ENCODE results near the gene SAMD11.

Gene SAMD11

GRCh38 chr1:978069-978834, 54.5 kb downstream of the SAMD11 start:
- TF ChIP-seq CTCF (IDR thresholded peaks at IDR 0.05; ENCODE audit: insufficient read depth, missing control alignments): no peak
- FAIRE-seq: no peak
- DNase-seq (ENCODE audit: insufficient read length, low spot score): no peak

GRCh38 chr1:978835-979743, 55.4 kb downstream of the SAMD11 start:
- TF ChIP-seq CTCF (IDR thresholded peaks at IDR 0.05; ENCODE audit: insufficient read depth, missing control alignments): no peak
- FAIRE-seq: no peak

GRCh38 chr1:979744-980072, 56.0 kb downstream of the SAMD11 start:
- FAIRE-seq (no peak), DNase-seq (ENCODE audit: insufficient read length, low spot score) (no peak)
- TF ChIP-seq CTCF (IDR thresholded peaks at IDR 0.05; ENCODE audit: insufficient read depth, missing control alignments): no peak

More at GRCh38 chr1:978835-979743, 55.4 kb downstream of the SAMD11 start:
- DNase-seq (ENCODE audit: insufficient read length, low spot score): no peak

- FAIRE-seq (no peak), DNase-seq (ENCODE audit: insufficient read length, low spot score) (no peak)
- no peak for TF ChIP-seq CTCF (IDR thresholded peaks at IDR 0.05; ENCODE audit: insufficient read depth, missing control alignments)
Observed at GRCh38 chr1:980137-980571, 56.4 kb downstream of the SAMD11 start.

GRCh38 chr1:980602-981395, 57.1 kb downstream of the SAMD11 start:
- TF ChIP-seq CTCF (IDR thresholded peaks at IDR 0.05; ENCODE audit: insufficient read depth, missing control alignments): no peak
- FAIRE-seq (no peak), DNase-seq (ENCODE audit: insufficient read length, low spot score) (no peak)

GRCh38 chr1:981491-981954, 57.8 kb downstream of the SAMD11 start:
- TF ChIP-seq CTCF (IDR thresholded peaks at IDR 0.05; ENCODE audit: insufficient read depth, missing control alignments): no peak
- DNase-seq (ENCODE audit: insufficient read length, low spot score): no peak
- no peak for FAIRE-seq

All from D721Med (cell line).